ENCODE data around the gene ITGB5. TPM values are rescaled to one million over a fixed set of nuclear protein-coding genes. Genes with fewer than 3 reads are reported as not detected.

ITGB5 gene
- total RNA-seq, 1 experiment from 2014 or later = 132 TPM

DNA sequence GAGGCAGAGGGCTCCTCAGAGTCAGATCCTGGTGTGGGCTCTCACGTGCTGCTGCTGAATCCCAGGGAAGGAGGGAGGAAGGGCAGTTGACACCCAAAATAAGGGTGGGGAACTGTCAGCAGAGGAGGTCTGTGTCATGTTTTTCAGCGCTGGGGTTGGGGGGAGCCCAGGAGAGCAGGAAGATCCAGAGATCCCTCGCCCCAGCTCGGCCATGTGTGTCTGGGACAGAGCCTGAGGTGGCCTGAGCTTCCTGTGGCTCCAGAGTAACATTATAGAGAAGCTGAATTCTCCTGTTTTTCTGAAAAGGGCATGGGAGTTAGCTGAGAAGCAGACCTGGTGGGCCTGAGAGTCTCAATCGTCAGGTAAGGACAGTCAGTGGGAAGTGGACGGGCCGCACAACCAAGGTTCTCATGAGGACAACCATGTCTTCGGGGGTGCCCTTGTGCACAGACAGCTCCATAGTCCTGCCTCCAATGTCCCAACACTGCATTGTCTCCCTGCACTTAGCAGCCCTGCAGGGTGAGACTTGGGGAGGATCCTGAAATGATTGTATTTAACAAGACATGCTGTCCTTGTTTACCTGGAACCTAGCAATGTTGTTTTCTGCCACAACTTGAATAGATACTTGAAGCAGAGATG is 138.5 kb downstream of the ITGB5 start:
- TF ChIP-seq, protein P1, sequence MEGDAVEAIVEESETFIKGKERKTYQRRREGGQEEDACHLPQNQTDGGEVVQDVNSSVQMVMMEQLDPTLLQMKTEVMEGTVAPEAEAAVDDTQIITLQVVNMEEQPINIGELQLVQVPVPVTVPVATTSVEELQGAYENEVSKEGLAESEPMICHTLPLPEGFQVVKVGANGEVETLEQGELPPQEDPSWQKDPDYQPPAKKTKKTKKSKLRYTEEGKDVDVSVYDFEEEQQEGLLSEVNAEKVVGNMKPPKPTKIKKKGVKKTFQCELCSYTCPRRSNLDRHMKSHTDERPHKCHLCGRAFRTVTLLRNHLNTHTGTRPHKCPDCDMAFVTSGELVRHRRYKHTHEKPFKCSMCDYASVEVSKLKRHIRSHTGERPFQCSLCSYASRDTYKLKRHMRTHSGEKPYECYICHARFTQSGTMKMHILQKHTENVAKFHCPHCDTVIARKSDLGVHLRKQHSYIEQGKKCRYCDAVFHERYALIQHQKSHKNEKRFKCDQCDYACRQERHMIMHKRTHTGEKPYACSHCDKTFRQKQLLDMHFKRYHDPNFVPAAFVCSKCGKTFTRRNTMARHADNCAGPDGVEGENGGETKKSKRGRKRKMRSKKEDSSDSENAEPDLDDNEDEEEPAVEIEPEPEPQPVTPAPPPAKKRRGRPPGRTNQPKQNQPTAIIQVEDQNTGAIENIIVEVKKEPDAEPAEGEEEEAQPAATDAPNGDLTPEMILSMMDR (IDR thresholded peaks at IDR 0.05; ENCODE audit: insufficient read depth in 1 of 2, low read depth in 1 of 2, low read length in 1 of 2, severe bottlenecking in 1 of 2, unreplicated experiment in 1 of 2) = no peak
- Mint-ChIP-seq H3K9me3 (ENCODE audit: unreplicated experiment) (no peaks in the 10 kb centered on the region), H3K36me3 (ENCODE audit: insufficient read depth, unreplicated experiment) (peaks cover 48% of the 10 kb centered on the region), H3K27me3 (ENCODE audit: insufficient read depth, unreplicated experiment) (no peaks in the 10 kb centered on the region), H3K27ac (ENCODE audit: unreplicated experiment) (no peak overlapping the region), H3K4me3 (ENCODE audit: unreplicated experiment) (no peak overlapping the region), H3K4me1 (ENCODE audit: low read depth, unreplicated experiment) (no peaks in the 10 kb centered on the region)
- H3K9me3 ChIP-seq = no peaks in the 10 kb centered on the region
- H3K36me3 ChIP-seq (ENCODE audit: control insufficient read depth, insufficient read depth, low read length) = no peaks in the 10 kb centered on the region
- no peaks in the 10 kb centered on the region for H3K27me3 ChIP-seq (replicated peaks; ENCODE audit: control insufficient read depth, insufficient read depth, low read length)
- intact Hi-C loops (cut with micrococcal nuclease; ENCODE audit: unreplicated experiment) = loop anchor here (10.0 kb wide), 1 partner anchor 184 kb away; no protein-coding TSS in a partner anchor
- POLR2A ChIA-PET = no interaction called here
- BruUV-seq (replicated peaks) = no TSS peak
- no peak overlapping the region for H3K4me3 ChIP-seq (ENCODE audit: low read depth, low read length)
- CTCF ChIA-PET = interaction anchor here (0.9 kb wide), 1 partner anchor 12 kb away, joined by 3 read pairs; no protein-coding TSS in a partner anchor
- H3K4me1 ChIP-seq = 0 out of 2 replicates have a peak, but pooled peaks cover 3% of the 10 kb centered on the region
- DNase-seq = no peak

DNA sequence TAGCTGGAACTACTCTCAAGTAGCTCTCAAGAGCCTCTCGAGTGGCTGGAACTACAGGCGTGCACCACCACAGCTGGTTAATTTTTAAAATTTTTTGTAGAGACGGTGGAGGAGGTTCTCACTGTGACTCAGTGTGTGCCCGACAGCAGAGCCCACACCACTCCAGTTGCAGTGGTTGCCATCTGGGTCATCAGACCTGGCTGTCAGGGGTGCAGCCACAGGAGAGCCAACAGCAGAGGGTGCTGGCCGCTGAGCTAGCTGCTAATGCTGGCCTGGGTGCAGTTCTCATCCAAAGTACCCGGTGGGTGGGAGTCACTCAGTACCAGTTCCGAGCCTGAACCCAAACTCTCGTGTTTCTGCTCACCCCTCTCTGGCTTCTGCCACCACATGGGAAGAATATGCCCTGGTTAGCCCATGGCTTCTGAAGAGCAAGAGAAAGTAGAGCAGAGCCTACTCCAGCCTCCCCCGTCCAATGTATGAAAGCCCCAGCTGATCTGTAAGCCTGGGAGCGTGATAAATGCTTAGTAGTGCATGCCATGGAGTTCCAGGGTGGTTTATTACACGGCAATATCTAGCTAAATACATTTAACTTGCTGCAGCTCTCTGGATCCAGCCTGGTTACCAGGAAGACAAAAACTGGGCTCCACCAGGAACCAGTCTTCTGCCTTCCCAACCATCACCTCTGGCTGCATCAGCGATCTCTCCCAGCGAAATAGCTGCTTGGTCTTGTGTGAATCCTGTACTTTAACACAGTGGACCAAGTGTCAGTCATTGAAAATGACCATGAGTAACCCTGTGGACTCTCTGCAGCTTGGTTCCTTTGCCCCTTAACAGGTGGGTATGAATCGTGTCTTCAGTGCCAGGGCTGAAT is 139.8 kb downstream of the ITGB5 start:
- POLR2A ChIA-PET = no interaction called here
- peaks cover 55% of the 10 kb centered on the region for H3K36me3 Mint-ChIP-seq (ENCODE audit: insufficient read depth, unreplicated experiment)
- H3K9me3 Mint-ChIP-seq (ENCODE audit: unreplicated experiment) = no peaks in the 10 kb centered on the region
- no peak overlapping the region for H3K4me3 Mint-ChIP-seq (ENCODE audit: unreplicated experiment)
- no peaks in the 10 kb centered on the region for H3K27me3 ChIP-seq (replicated peaks; ENCODE audit: control insufficient read depth, insufficient read depth, low read length)
- no peak for DNase-seq
- no peaks in the 10 kb centered on the region for H3K4me1 Mint-ChIP-seq (ENCODE audit: low read depth, unreplicated experiment)
- no peaks in the 10 kb centered on the region for H3K36me3 ChIP-seq (ENCODE audit: control insufficient read depth, insufficient read depth, low read length)
- H3K27ac Mint-ChIP-seq (ENCODE audit: unreplicated experiment) = no peak overlapping the region
- CTCF ChIA-PET = no interaction called here
- TF ChIP-seq, protein P1 (IDR thresholded peaks at IDR 0.05; ENCODE audit: insufficient read depth in 1 of 2, low read depth in 1 of 2, low read length in 1 of 2, severe bottlenecking in 1 of 2, unreplicated experiment in 1 of 2) = no peak
- no peaks in the 10 kb centered on the region for H3K9me3 ChIP-seq
- intact Hi-C loops (cut with micrococcal nuclease; ENCODE audit: unreplicated experiment) = loop anchor here (10.0 kb wide), 1 partner anchor 183 kb away; no protein-coding TSS in a partner anchor
- H3K27me3 Mint-ChIP-seq (ENCODE audit: insufficient read depth, unreplicated experiment) = no peaks in the 10 kb centered on the region
- BruUV-seq (replicated peaks) = no TSS peak
- H3K4me1 ChIP-seq = 0 out of 2 replicates have a peak, but pooled peaks cover 3% of the 10 kb centered on the region
- H3K4me3 ChIP-seq (ENCODE audit: low read depth, low read length) = no peak overlapping the region

- Mint-ChIP-seq H3K4me3 (ENCODE audit: unreplicated experiment) (no peak overlapping the region), H3K36me3 (ENCODE audit: insufficient read depth, unreplicated experiment) (peaks cover 63% of the 10 kb centered on the region), H3K27ac (ENCODE audit: unreplicated experiment) (no peak overlapping the region), H3K9me3 (ENCODE audit: unreplicated experiment) (no peaks in the 10 kb centered on the region), H3K27me3 (ENCODE audit: insufficient read depth, unreplicated experiment) (no peaks in the 10 kb centered on the region), H3K4me1 (ENCODE audit: low read depth, unreplicated experiment) (no peaks in the 10 kb centered on the region)
- CTCF ChIA-PET = no interaction called here
- H3K4me1 ChIP-seq = 0 out of 2 replicates have a peak, but pooled peaks cover 3% of the 10 kb centered on the region
- no peak overlapping the region for H3K4me3 ChIP-seq (ENCODE audit: low read depth, low read length)
- intact Hi-C loops (cut with micrococcal nuclease; ENCODE audit: unreplicated experiment) = loop anchor here (10.0 kb wide), 1 partner anchor 181 kb away; no protein-coding TSS in a partner anchor
- DNase-seq = no peak
- H3K9me3 ChIP-seq = no peaks in the 10 kb centered on the region
- no peaks in the 10 kb centered on the region for H3K27me3 ChIP-seq (replicated peaks; ENCODE audit: control insufficient read depth, insufficient read depth, low read length)
- H3K36me3 ChIP-seq (ENCODE audit: control insufficient read depth, insufficient read depth, low read length) = peaks cover 2% of the 10 kb centered on the region; the same call in 1 of the 2 replicates
- TF ChIP-seq, protein P1 (IDR thresholded peaks at IDR 0.05; ENCODE audit: insufficient read depth in 1 of 2, low read depth in 1 of 2, low read length in 1 of 2, severe bottlenecking in 1 of 2, unreplicated experiment in 1 of 2) = no peak
- no TSS peak for BruUV-seq (replicated peaks)
- POLR2A ChIA-PET = interaction anchor here (0.7 kb wide), 1 partner anchor 75 kb away, joined by 4 read pairs; no protein-coding TSS in a partner anchor
Observed at GRCh38 chr3:124745756-124746155, 141.4 kb downstream of the ITGB5 start.

All from Caco-2 (cell line).